ENCODE results near the gene SLFN12L.

DNA sequence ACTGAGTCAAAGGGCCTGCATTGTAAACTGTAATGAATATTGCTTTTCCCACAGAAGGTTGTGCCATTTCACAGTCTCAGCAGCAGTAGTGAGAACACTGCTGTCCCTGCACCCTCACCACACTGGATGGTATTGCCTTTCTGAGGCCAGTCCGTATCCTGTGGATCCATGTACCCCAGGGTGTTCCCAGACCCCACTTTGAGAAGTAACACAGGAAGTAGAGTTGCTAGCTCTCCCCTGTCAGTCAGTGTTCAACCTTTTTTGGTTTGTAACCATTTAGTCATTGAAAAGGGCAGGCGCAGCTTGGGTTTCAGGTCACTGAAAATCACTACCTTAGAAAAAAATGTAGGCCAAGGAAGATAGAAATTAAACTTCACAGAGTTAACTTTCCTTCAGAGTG, 37.9 kb downstream of the SLFN12L start:
- no peak for TF ChIP-seq POLR2A (IDR thresholded peaks at IDR 0.05)
- TF ChIP-seq CTCF (IDR thresholded peaks at IDR 0.05), result no peak
